Activated naive CD8-positive, alpha-beta T cell treated with anti-CD3 and anti-CD28 coated beads, Interleukin-2, amount 50 U/mL, for 24 hours (primary cell): ENCODE results near the gene GSDMA.

ENCODE experiments used
- ATAC-seq: fragments of 150-1000 bp; cut with Tn5 transposase; one replicate; pipeline ENCODE4 v1.10.0; 2021
- DNase-seq: peaks from one replicate; pipeline ENCODE4 v3.0.0; 2021
- H3K27ac Mint-ChIP-seq: one replicate; pipeline ENCODE4 v1.8.0; 2021; ENCODE audit warnings: mild to moderate bottlenecking, mixed read lengths
- H3K27me3 Mint-ChIP-seq: one replicate; pipeline ENCODE4 v1.8.0; 2021; ENCODE audit warnings: mixed read lengths
- H3K36me3 Mint-ChIP-seq: one replicate; pipeline ENCODE4 v1.8.0; 2021; ENCODE audit warnings: low read depth, mixed read lengths
- H3K4me1 Mint-ChIP-seq: one replicate; pipeline ENCODE4 v1.8.0; 2021; ENCODE audit warnings: mixed read lengths
- H3K4me3 Mint-ChIP-seq: one replicate; pipeline ENCODE4 v1.8.0; 2021; ENCODE audit warnings: mild to moderate bottlenecking, moderate library complexity, mixed read lengths
- H3K9me3 Mint-ChIP-seq: one replicate; pipeline ENCODE4 v1.8.0; 2021; ENCODE audit warnings: mixed read lengths

The GSDMA gene

GRCh38 chr17:39966771-39967170, 4.0 kb downstream of the GSDMA start:
- no peak for ATAC-seq
- no peaks in the 10 kb centered on the region for H3K36me3 Mint-ChIP-seq
- H3K9me3 Mint-ChIP-seq, result no peaks in the 10 kb centered on the region
- H3K27ac Mint-ChIP-seq, result no peak overlapping the region
- H3K4me1 Mint-ChIP-seq, result peaks cover 21% of the 10 kb centered on the region
- DNase-seq, result no peak
- no peak overlapping the region for H3K4me3 Mint-ChIP-seq
- H3K27me3 Mint-ChIP-seq, result peaks cover 7% of the 10 kb centered on the region

GRCh38 chr17:39968761-39969160, 6.0 kb downstream of the GSDMA start:
- Mint-ChIP-seq H3K4me3 (no peak overlapping the region), H3K27ac (no peak overlapping the region), H3K36me3 (no peaks in the 10 kb centered on the region), H3K27me3 (peaks cover 7% of the 10 kb centered on the region), H3K9me3 (no peaks in the 10 kb centered on the region), H3K4me1 (peaks cover 4% of the 10 kb centered on the region)
- DNase-seq (no peak), ATAC-seq (no peak)

- ATAC-seq (no peak), DNase-seq (no peak)
- H3K36me3 Mint-ChIP-seq, result no peaks in the 10 kb centered on the region
- H3K27ac Mint-ChIP-seq, result no peak overlapping the region
- H3K4me1 Mint-ChIP-seq, result no peaks in the 10 kb centered on the region
- no peak overlapping the region for H3K4me3 Mint-ChIP-seq
- peaks cover 7% of the 10 kb centered on the region for H3K27me3 Mint-ChIP-seq
- no peaks in the 10 kb centered on the region for H3K9me3 Mint-ChIP-seq
Measured at GRCh38 chr17:39969375-39969774, 6.6 kb downstream of the GSDMA start.

- no peaks in the 10 kb centered on the region for H3K4me1 Mint-ChIP-seq
- H3K27me3 Mint-ChIP-seq, result peaks cover 7% of the 10 kb centered on the region
- no peak for DNase-seq
- H3K4me3 Mint-ChIP-seq, result no peak overlapping the region
- no peaks in the 10 kb centered on the region for H3K36me3 Mint-ChIP-seq
- no peaks in the 10 kb centered on the region for H3K9me3 Mint-ChIP-seq
- H3K27ac Mint-ChIP-seq, result no peak overlapping the region
- no peak for ATAC-seq
Measured at GRCh38 chr17:39970157-39970692, 7.4 kb downstream of the GSDMA start.

- no peak overlapping the region for H3K27ac Mint-ChIP-seq
Measured at GRCh38 chr17:39971076-39971603, 8.3 kb downstream of the GSDMA start.

GRCh38 chr17:39972271-39972670, 9.5 kb downstream of the GSDMA start:
- H3K36me3 Mint-ChIP-seq, result no peaks in the 10 kb centered on the region
- no peak overlapping the region for H3K27ac Mint-ChIP-seq

More at GRCh38 chr17:39971076-39971603, 8.3 kb downstream of the GSDMA start:
- Mint-ChIP-seq H3K4me3 (no peak overlapping the region), H3K27me3 (peaks cover 7% of the 10 kb centered on the region), H3K36me3 (no peaks in the 10 kb centered on the region), H3K4me1 (no peaks in the 10 kb centered on the region), H3K9me3 (no peaks in the 10 kb centered on the region)
- no peak for DNase-seq
- no peak for ATAC-seq

GRCh38 chr17:39973496-39973895, 10.7 kb downstream of the GSDMA start:
- DNase-seq (no peak), ATAC-seq (no peak)
- H3K27ac Mint-ChIP-seq, result no peak overlapping the region
- H3K4me3 Mint-ChIP-seq, result no peak overlapping the region
- no peaks in the 10 kb centered on the region for H3K36me3 Mint-ChIP-seq
- H3K27me3 Mint-ChIP-seq, result peaks cover 7% of the 10 kb centered on the region
- H3K4me1 Mint-ChIP-seq, result no peaks in the 10 kb centered on the region
- H3K9me3 Mint-ChIP-seq, result no peaks in the 10 kb centered on the region

More at GRCh38 chr17:39972271-39972670, 9.5 kb downstream of the GSDMA start:
- ATAC-seq, result no peak
- no peak for DNase-seq
- Mint-ChIP-seq H3K4me1 (no peaks in the 10 kb centered on the region), H3K27me3 (peaks cover 7% of the 10 kb centered on the region), H3K4me3 (no peak overlapping the region), H3K9me3 (no peaks in the 10 kb centered on the region)

- Mint-ChIP-seq H3K27me3 (peaks cover 13% of the 10 kb centered on the region), H3K4me3 (no peak overlapping the region), H3K27ac (no peak overlapping the region), H3K9me3 (no peaks in the 10 kb centered on the region), H3K36me3 (no peaks in the 10 kb centered on the region), H3K4me1 (peaks cover 5% of the 10 kb centered on the region)
- DNase-seq, result no peak
- ATAC-seq, result no peak
Measured at GRCh38 chr17:39974433-39974832, 11.6 kb downstream of the GSDMA start.

- Mint-ChIP-seq H3K36me3 (no peaks in the 10 kb centered on the region), H3K27ac (no peak overlapping the region), H3K27me3 (peaks cover 10% of the 10 kb centered on the region), H3K4me3 (no peak overlapping the region), H3K9me3 (no peaks in the 10 kb centered on the region), H3K4me1 (peaks cover 11% of the 10 kb centered on the region)
- DNase-seq, result no peak
- no peak for ATAC-seq
Measured at GRCh38 chr17:39975801-39976200, 13.0 kb downstream of the GSDMA start.

GRCh38 chr17:39979016-39979670, 16.3 kb downstream of the GSDMA start:
- Mint-ChIP-seq H3K27ac (no peak overlapping the region), H3K4me1 (peaks cover 28% of the 10 kb centered on the region), H3K4me3 (no peak overlapping the region), H3K36me3 (peaks cover 14% of the 10 kb centered on the region), H3K9me3 (no peaks in the 10 kb centered on the region), H3K27me3 (peaks cover 6% of the 10 kb centered on the region)
- ATAC-seq (no peak), DNase-seq (no peak)

- Mint-ChIP-seq H3K36me3 (peaks cover 21% of the 10 kb centered on the region), H3K4me1 (peaks cover 31% of the 10 kb centered on the region), H3K4me3 (peak overlapping the region; percentile 95), H3K27ac (peak overlapping the region; percentile 96), H3K27me3 (peaks cover 6% of the 10 kb centered on the region), H3K9me3 (no peaks in the 10 kb centered on the region)
- ATAC-seq (peak; percentile 4), DNase-seq (no peak)
Measured at GRCh38 chr17:39979893-39980350, 17.1 kb downstream of the GSDMA start.

GRCh38 chr17:39980351-39981206, 17.8 kb downstream of the GSDMA start, which contains the start of gene PSMD3:
PSMD3 (plus strand) TSS chr17:39980807; CDS start chr17:39980971, 164 bp downstream.
- ATAC-seq (peak; percentile 99), DNase-seq (peak; percentile 98)
- peaks cover 6% of the 10 kb centered on the region for H3K27me3 Mint-ChIP-seq
- H3K36me3 Mint-ChIP-seq, result peaks cover 27% of the 10 kb centered on the region
- H3K4me1 Mint-ChIP-seq, result peaks cover 31% of the 10 kb centered on the region
- H3K9me3 Mint-ChIP-seq, result no peaks in the 10 kb centered on the region
- H3K27ac Mint-ChIP-seq, result peak within 1 kb of the TSS; percentile 96
- peak within 1 kb of the TSS; percentile 95 for H3K4me3 Mint-ChIP-seq

GRCh38 chr17:39981207-39981741, 18.5 kb downstream of the GSDMA start:
- Mint-ChIP-seq H3K9me3 (no peaks in the 10 kb centered on the region), H3K27ac (peak overlapping the region; percentile 96), H3K36me3 (peaks cover 34% of the 10 kb centered on the region), H3K4me1 (peaks cover 31% of the 10 kb centered on the region), H3K4me3 (peak overlapping the region; percentile 95), H3K27me3 (peaks cover 6% of the 10 kb centered on the region)
- no peak for ATAC-seq
- no peak for DNase-seq

- DNase-seq, result no peak
- Mint-ChIP-seq H3K4me3 (peak overlapping the region; percentile 95), H3K27ac (peak overlapping the region; percentile 96), H3K4me1 (peaks cover 31% of the 10 kb centered on the region), H3K27me3 (peaks cover 6% of the 10 kb centered on the region), H3K36me3 (peaks cover 40% of the 10 kb centered on the region), H3K9me3 (no peaks in the 10 kb centered on the region)
- no peak for ATAC-seq
Measured at GRCh38 chr17:39981766-39982375, 19.1 kb downstream of the GSDMA start.
